ENCODE measurements around the gene MVD.

DNA sequence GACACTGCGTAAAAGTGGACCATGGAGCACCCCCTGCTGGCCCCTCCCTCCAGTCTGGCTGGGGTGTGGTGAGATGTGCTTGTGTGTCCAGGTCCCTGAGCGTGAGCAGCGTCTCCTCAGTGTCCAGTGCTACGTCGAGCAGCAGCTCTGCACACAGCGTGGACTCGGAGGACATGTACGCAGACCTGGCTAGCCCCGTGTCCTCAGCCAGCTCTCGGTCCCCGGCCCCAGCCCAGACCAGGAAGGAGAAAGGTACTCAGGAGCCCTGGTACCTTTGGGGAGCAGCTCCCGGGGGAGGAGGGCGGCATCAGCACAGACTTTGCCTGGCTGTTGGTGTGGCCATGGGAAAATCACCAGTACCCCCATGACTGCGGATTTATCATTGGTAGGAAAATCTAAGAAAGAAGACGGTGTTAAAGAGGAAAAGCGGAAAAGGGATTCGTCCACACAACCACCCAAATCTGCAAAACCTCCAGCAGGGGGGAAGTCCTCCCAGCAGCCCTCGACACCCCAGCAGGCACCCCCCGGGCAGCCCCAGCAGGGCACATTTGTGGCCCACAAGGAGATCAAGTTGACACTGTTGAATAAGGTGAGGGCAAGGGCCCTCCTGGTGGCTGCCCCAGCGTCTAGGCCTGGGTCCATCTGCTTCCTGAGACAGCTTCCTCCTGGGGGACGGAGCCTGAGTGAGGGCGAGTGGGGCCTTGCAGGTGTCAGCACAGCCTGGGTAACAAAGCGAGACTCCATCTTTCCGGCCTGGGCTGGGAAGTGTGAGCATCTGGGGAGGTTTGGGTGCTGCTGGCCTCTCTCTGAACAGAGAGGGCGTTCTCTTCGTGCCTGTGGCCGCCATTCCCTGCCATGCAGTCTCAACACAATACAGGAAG is 35.1 kb downstream of the MVD start:
- TF ChIP-seq, protein P1, sequence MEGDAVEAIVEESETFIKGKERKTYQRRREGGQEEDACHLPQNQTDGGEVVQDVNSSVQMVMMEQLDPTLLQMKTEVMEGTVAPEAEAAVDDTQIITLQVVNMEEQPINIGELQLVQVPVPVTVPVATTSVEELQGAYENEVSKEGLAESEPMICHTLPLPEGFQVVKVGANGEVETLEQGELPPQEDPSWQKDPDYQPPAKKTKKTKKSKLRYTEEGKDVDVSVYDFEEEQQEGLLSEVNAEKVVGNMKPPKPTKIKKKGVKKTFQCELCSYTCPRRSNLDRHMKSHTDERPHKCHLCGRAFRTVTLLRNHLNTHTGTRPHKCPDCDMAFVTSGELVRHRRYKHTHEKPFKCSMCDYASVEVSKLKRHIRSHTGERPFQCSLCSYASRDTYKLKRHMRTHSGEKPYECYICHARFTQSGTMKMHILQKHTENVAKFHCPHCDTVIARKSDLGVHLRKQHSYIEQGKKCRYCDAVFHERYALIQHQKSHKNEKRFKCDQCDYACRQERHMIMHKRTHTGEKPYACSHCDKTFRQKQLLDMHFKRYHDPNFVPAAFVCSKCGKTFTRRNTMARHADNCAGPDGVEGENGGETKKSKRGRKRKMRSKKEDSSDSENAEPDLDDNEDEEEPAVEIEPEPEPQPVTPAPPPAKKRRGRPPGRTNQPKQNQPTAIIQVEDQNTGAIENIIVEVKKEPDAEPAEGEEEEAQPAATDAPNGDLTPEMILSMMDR (IDR thresholded peaks at IDR 0.05): no peak
- TF ChIP-seq ZFX (IDR thresholded peaks at IDR 0.05; ENCODE audit: borderline replicate concordance): no peak
